SK-N-SH (cell line): ENCODE data around the gene ABR.

Experiments used
- CTCF ChIP-seq: fragments of 200-600 bp; sonication (generic); IDR thresholded peaks from 2 replicates; pipeline ENCODE4 v1.6.1; 2017; ENCODE audit warnings: antibody characterized with exemption, mild to moderate bottlenecking, moderate library complexity
- FOXM1 ChIP-seq: IDR thresholded peaks from 2 replicates; pipeline ENCODE4 v1.4.0; 2012; ENCODE audit warnings: low read depth, mild to moderate bottlenecking
- MAX ChIP-seq: IDR thresholded peaks from 2 replicates; pipeline ENCODE4 v1.4.0; 2012; ENCODE audit warnings: low read depth
- MXI1 ChIP-seq: IDR thresholded peaks from 2 replicates; pipeline ENCODE4 v1.6.1; 2012; ENCODE audit warnings: mild to moderate bottlenecking, low read depth, low read length, improper control_type of control experiment
- POLR2AphosphoS5 ChIP-seq: IDR thresholded peaks from 2 replicates; pipeline ENCODE4 v1.6.1; 2012; ENCODE audit warnings: low read depth, low read length
- RAD21 ChIP-seq: IDR thresholded peaks from 2 replicates; pipeline ENCODE4 v1.6.1; 2012; ENCODE audit warnings: mild to moderate bottlenecking, low read length
- REST ChIP-seq: IDR thresholded peaks from 2 replicates; pipeline ENCODE4 v1.6.1; 2012; ENCODE audit warnings: mild to moderate bottlenecking, low read depth, low read length, moderate library complexity
- RXRA ChIP-seq: IDR thresholded peaks from 2 replicates; pipeline ENCODE4 v1.4.0; 2012; ENCODE audit warnings: low read depth, mild to moderate bottlenecking, borderline replicate concordance

- no peak for TF ChIP-seq CTCF
- TF ChIP-seq RXRA, result no peak
- TF ChIP-seq MXI1, result no peak
- no peak for TF ChIP-seq FOXM1
- TF ChIP-seq POLR2AphosphoS5, result no peak
- no peak for TF ChIP-seq MAX
- no peak for TF ChIP-seq REST
- TF ChIP-seq RAD21, result no peak
These were observed 128.5 kb downstream of the ABR start for GRCh38 chr17:1050996-1051925.
